Tibial nerve (tissue), 4 donors: Measurements from ENCODE around the gene HRAS.

Experiments used
- EP300 ChIP-seq, 2 donors: sonication (generic); formaldehyde crosslinking; IDR thresholded peaks; one replicate each; pipeline ENCODE4 v1.6.1; 2017; ENCODE audit warnings: antibody characterized with exemption in 2 of 2, mild to moderate bottlenecking in 1 of 2
- POLR2A ChIP-seq, 2 donors: fragments of 450-650 bp; IDR thresholded peaks; one replicate each; pipeline ENCODE4 v1.6.1; 2017; ENCODE audit warnings: antibody characterized with exemption in 2 of 2, mild to moderate bottlenecking in 2 of 2, moderate library complexity in 2 of 2
- TF ChIP-seq, protein P1 (sequence below), 5 experiments: fragments of 200-600 bp in 3 of 5; fragments of 450-650 bp in 2 of 5; sonication (generic) in 3 of 5; IDR thresholded peaks; one replicate each; pipeline ENCODE4 v1.5.1; 2016 to 2019; ENCODE audit warnings: antibody characterized with exemption in 5 of 5, mild to moderate bottlenecking in 3 of 5, moderate library complexity in 2 of 5

DNA sequence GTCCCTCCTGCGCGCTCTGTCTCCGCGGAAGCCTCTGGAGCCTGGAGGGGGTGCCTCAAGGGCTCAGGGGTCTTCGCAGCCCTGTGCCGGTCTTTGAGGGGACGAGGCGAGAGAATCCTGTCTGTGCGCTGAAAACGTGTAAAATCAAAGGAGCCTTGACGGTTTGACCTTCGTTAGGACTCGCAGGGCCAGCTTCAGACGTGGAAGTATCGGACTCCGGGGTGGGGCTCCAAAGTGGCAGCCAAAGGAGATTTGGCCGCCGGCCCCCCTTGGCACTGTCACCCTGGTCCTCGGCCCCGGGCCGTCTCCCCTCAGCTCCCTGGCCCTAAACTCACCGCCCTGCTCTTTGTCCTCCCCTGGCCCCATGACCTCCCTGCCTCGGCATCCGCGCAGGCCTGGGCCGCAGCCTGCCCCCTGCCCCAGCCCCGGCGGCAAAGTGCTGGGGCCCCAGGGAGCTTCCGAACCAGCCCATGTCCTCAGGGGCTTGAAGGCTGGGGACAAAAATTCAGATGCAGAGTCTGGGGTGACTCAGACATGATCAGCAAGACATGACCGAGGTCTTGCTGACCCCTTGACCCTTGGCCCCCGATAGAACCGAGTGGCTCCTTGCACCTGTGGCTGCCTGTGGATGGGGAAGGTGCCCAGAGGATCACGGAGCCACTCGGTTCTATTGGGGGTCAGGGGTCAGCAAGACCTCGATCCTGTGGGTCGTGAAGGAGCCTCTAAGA lies 33.9 kb upstream of the HRAS start:
- TF ChIP-seq EP300 (IDR thresholded peaks at IDR 0.05) = no peak
- TF ChIP-seq, protein P1, sequence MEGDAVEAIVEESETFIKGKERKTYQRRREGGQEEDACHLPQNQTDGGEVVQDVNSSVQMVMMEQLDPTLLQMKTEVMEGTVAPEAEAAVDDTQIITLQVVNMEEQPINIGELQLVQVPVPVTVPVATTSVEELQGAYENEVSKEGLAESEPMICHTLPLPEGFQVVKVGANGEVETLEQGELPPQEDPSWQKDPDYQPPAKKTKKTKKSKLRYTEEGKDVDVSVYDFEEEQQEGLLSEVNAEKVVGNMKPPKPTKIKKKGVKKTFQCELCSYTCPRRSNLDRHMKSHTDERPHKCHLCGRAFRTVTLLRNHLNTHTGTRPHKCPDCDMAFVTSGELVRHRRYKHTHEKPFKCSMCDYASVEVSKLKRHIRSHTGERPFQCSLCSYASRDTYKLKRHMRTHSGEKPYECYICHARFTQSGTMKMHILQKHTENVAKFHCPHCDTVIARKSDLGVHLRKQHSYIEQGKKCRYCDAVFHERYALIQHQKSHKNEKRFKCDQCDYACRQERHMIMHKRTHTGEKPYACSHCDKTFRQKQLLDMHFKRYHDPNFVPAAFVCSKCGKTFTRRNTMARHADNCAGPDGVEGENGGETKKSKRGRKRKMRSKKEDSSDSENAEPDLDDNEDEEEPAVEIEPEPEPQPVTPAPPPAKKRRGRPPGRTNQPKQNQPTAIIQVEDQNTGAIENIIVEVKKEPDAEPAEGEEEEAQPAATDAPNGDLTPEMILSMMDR (IDR thresholded peaks at IDR 0.05) = no peak
- TF ChIP-seq POLR2A (IDR thresholded peaks at IDR 0.05) = no peak
